GM18508 (cell line): ENCODE data around the gene ZNF683.

ENCODE experiments used
- ATAC-seq: cut with Tn5 transposase; IDR thresholded peaks from one replicate; pipeline ENCODE4 v1.9.1; 2021; ENCODE audit warnings: moderate number of reproducible peaks; ENCODE audit not compliant: insufficient read depth, unreplicated experiment

Gene ZNF683

GRCh38 chr1:26359981-26360806, 12.4 kb downstream of the ZNF683 start:
- no peak for ATAC-seq

- ATAC-seq = no peak
Observed at GRCh38 chr1:26358411-26359384, 13.9 kb downstream of the ZNF683 start.

DNA sequence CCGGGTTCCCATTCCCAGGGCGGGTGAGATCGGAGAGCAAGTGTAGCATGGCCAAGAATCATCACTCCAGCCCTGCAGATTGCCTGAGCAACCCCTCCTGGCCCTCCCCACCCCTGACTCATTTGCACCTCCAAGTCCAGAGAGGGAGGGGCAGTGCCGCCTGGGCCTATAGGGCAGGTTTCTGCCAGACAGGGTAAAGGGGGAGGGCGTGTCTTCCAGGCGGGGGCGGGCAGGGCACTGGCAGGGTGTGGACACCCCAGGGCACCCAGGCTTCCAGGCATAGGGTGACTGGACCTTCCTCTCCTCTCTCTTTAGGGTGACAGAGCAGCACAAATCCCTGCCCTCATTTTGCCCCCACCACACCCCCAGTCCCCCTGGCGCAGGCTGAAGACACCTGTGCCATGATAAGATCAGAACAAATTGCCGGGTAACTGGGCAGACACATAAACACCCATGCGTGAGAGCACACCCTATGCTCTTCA, 15.4 kb downstream of the ZNF683 start:
- ATAC-seq = no peak

DNA sequence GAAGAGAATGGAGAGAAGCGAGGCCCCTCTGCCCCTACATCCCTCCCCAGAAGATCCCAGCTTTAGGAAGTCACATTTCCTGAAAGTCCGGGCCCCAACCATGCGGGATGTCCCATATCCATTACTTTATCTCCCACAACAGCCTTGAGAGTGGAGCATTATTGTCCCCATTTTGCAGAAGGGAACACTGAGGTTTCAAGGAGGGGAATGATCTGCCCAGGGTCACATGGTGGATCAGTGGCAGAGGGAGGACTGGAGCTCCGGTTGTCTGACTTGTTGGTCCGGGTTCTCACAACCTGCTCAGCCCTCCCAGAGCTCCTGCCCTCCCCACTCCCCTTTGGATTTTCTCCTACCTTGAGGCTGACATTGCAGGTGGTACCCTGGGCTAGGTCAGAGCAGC, 16.4 kb downstream of the ZNF683 start:
- ATAC-seq = no peak

- no peak for ATAC-seq
Observed at GRCh38 chr1:26354972-26355371, 17.6 kb downstream of the ZNF683 start.

DNA sequence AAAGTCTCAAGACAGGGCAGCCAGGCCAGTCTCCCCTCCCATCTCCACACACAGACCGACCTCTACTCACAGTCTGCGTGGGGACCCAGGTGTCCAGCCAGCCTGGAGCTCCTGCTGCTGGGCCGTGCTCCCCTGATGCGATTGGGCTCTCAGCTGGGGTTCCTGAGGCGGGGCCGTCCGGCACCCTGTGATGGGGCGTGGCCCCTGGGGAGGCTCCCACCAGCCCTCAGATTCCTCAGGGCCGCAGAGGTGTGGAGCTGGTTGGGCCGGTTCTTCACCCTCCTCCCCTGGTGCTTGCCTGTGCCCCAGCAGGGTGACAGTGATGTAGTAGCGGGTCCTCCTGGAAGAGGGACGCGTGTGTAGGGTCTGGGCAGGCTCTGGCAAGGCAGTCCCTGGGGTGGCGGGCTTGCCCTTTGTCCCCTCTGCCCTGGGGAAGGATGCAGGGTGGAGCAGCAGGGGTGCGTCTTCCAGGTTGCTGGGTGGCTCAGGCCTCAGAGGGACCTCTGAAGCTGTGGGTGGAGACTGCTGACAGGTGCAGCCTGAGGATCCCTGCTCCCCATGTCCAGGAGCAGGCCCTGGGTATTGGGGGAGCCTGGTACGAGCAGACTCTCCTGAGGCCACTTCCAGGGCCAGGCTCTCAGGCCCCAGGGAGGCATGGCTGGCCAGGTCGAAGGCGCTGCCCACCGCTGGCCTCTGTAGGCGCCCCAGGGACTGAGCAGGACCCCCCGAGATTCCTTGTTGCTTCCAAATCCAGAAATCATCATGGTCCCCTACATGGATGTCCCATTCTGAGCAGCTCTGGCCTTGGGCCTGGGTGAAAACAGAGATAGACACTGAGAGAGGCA, 18.4 kb downstream of the ZNF683 start, which contains the start of gene CRYBG2:
TSS of gene CRYBG2 (minus strand) at position 155 of the 845 bp plus-strand sequence. CDS start 7,473 bp downstream, outside the sequence.
- no peak for ATAC-seq

DNA sequence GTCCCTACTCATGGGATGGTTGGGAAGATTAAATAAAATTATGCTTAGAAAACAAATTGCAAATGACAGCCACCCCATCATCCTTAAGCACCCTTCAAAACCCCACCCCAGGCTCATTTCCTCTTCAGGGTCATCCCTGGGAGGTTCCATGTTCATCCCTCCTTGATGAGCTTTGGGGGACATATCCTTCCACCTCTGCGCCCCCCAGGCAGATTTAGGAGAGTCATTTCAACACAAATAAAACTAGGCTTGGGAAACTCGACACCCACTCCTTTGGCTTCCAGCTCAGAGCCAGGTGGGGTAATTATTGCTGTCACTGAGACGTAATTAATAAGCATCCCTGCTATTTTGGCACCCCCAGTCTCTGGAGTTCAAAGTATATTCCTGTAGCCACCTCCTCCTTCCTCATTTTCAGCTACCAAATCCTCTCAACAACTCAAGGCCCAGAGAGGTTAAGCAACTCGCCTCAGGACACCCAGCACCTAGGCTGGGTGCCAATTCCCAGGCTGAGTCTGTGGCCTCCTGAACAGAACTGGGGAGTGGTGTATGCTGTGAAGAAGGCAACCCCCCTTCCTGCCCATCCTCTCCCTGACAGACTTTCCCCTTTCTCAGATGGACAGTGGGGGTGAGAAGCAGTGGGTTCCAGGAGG, 19.2 kb downstream of the ZNF683 start:
- ATAC-seq = no peak

- no peak for ATAC-seq
Observed at GRCh38 chr1:26352338-26352679, 20.2 kb downstream of the ZNF683 start.

GRCh38 chr1:26351590-26352337, 20.8 kb downstream of the ZNF683 start:
- ATAC-seq = no peak

DNA sequence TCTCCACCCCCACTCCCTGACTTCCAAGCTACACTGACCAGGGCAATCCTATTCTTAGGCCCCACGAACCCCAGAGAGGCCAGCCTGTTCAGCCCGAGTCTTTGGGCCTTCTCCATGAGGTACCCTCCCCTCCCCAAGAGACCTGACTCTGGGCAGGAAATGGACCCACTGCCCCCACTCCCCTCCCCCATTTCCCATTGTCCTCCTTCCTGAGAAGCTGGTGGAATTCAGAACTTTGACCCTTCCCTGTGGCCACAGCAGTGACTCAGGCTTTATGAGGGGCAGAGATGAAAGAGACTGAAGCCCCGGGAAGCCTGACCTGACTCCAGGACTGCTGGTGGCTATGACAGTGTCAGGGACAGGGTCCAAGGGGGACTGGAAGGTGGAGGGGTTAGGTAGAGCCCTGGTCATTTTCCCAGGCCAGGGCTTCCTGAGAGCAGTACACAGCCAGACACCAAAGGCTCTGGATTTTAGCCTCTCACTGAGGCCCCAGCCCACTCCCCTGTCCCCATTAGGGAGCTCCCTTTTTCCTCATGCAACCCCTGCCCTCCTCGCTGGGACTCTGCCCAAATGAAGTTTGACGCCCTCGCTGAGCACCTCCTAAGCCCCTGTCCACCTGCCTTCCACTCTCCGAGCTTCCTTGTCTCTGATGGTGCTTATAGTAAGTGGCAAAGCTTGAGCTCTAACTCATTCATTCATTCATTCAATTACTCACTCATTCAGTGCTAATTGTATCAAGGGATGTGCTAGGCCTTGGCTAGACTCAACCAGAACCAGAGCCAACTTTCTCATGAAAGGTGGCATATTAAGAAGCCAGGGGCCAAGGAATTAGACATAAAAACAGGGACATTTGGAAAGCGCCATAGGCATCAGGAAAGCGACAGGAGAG, 21.6 kb downstream of the ZNF683 start:
- ATAC-seq = no peak

- no peak for ATAC-seq
Observed at GRCh38 chr1:26350343-26350700, 22.2 kb downstream of the ZNF683 start.

DNA sequence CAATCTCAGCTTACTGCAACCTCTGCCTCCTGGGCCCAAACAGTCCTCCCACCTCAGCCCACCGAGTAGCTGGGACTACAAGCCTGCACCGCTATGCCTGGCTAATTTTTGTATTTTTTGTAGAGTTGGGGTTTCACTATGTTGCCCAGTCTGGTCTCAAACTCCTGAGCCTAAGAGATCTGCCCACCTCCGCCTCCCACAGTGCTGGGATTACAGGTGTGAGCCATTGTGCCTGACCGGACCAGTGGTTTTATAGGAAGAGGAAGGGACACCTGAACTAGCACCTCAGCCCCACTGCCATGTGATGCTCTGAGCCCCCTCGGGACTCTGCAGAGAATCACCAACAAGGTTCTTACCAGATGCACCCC, 22.7 kb downstream of the ZNF683 start:
- no peak for ATAC-seq

DNA sequence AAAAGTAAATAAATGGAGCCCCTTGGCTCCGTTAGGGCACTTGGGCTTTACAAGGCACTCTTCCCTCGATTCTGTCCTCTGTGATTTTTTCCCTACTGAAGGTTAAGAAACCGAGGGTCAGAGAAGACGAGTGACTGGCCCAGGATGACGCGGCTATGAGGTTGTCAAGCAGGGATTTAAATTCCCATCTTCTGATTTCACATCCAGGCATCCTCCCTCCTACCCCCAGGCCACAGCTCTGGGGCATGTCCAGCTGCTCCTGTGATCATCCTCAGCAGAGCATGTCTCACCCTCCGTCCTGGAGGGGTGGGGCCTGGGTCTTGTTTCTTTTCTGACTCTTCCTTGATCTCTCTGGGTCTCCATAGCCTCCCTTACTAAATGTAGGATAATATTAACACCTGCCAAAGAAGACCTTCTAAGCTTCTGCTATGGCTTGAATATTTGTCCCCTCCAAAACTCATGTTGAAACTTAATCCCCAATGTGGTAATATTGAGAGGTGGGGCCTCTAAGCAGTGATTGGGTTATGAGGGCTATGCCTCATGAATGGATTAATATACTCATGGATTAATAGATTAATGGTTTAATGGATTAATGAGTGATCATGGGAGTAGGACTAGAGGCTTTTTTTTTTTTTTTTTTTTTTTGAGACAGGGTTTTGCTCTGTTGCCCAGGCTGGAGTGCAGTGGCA, 23.2 kb downstream of the ZNF683 start:
- ATAC-seq = no peak

- no peak for ATAC-seq
Observed at GRCh38 chr1:26346274-26347033, 26.1 kb downstream of the ZNF683 start.

DNA sequence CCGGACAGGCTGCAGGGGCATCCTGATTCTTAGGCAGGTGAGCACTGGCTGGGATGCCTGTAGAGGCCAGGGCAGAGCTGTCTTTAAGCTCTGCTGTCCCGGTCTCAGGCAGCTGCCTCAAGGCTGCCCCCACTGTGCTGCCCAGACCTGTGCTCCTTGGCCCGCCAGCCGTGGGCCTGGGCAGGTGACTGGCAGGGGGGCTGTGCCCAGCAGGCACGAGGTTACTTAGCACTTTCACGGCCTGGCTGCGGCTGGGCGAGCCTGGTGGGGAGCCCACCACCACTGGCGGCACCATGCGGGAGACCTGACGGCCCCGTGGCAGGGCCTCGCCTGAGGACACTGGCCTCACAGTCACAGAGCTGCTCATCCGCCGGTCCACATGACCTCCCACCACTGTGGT, 26.8 kb downstream of the ZNF683 start:
- ATAC-seq = no peak

DNA sequence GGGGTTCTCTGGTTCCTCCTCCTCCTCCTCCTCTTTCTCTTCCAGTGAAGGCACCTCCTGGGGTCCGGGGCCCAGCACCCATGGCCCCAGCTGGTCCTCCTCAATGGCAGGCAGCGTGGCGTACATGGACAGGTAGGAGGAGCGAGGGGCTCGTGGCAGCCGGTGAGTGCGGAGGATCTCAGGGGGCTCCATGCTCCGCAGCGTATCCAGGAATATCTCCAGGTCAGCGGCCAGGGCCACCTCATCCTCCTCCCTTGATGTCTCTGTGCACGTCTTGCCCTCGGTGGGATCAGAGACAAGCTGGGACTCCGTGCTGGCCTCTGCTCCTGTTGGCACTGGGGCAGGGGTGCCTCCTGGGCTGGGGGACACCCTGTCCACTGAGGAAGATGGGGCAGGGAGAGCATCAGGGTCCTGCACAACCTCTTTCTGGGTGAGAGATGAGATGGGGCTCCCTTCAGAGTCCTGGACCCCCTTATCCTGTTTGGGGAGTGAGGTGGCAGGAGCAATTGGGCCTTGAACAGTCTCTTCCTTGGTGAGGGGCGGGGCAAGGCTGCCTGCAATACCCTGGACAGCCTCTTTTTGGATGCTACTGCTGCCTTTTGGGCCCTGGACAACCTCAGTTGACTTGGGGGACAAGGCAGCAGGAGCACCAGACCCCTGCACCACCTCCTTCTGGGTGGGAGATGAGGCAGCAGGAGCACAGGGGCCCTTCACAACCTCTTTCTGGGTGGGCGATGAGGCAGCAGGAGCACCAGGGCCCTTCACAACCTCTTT, 28.2 kb downstream of the ZNF683 start:
- no peak for ATAC-seq
